ENCODE data around the gene NCK2. TPM values are rescaled to one million over a fixed set of nuclear protein-coding genes. Genes with fewer than 3 reads are reported as not detected.
A peak's percentile ranks its signal among the peaks of the same experiment; 100 is the strongest.

Gene NCK2
- total and polyA plus RNA-seq, 4 donors: 28.8 to 44.6 (median 40.9) TPM

GRCh38 chr2:105809097-105809473 lies 64.4 kb downstream of the NCK2 start:
- no peak for ATAC-seq (ENCODE audit: low FRiP score)
- intact Hi-C loops (cut with DNase I): no loop called here

GRCh38 chr2:105809723-105810122 lies 65.0 kb downstream of the NCK2 start:
- Histone ChIP-seq H3K4me3 (ENCODE audit: low read length in 2 of 2) (no peak overlapping the region), H3K4me1 (ENCODE audit: control insufficient read depth in 1 of 2, insufficient read depth in 2 of 2, low read length in 2 of 2) (peaks cover 3 to 5% of the 10 kb centered on the region in 2 donors), H3K9me3 (ENCODE audit: control insufficient read depth, low read length) (no peaks in the 10 kb centered on the region), H3K27me3 (ENCODE audit: control insufficient read depth in 1 of 2, insufficient read depth in 2 of 2, low read length in 1 of 2) (no peaks in the 10 kb centered on the region), H3K27ac (ENCODE audit: low read depth in 1 of 2, low read length in 2 of 2) (peak overlapping the region in 1 of 2 donors; percentile 6), H3K36me3 (ENCODE audit: control insufficient read depth in 1 of 2, insufficient read depth in 2 of 2, low read length in 1 of 2) (no peaks in the 10 kb centered on the region)
- 78 to 90% methylated on average over 3 of the region's 3 CpGs for WGBS, 2 donors
- DNase-seq (no peak), ATAC-seq (ENCODE audit: low FRiP score) (no peak)
- intact Hi-C loops (cut with DNase I): no loop called here

More at GRCh38 chr2:105809097-105809473, 64.4 kb downstream of the NCK2 start:
- Histone ChIP-seq H3K36me3 (ENCODE audit: control insufficient read depth in 1 of 2, insufficient read depth in 2 of 2, low read length in 1 of 2) (no peaks in the 10 kb centered on the region), H3K4me3 (ENCODE audit: low read length in 2 of 2) (no peak overlapping the region), H3K27me3 (ENCODE audit: control insufficient read depth in 1 of 2, insufficient read depth in 2 of 2, low read length in 1 of 2) (no peaks in the 10 kb centered on the region), H3K9me3 (ENCODE audit: control insufficient read depth, low read length) (no peaks in the 10 kb centered on the region), H3K27ac (ENCODE audit: low read depth in 1 of 2, low read length in 2 of 2) (no peak overlapping the region), H3K4me1 (ENCODE audit: control insufficient read depth in 1 of 2, insufficient read depth in 2 of 2, low read length in 2 of 2) (peaks cover 3 to 5% of the 10 kb centered on the region in 2 donors)
- no peak for DNase-seq
- WGBS, 2 donors: 96 to 99% methylated on average over 4 of the region's 4 CpGs

GRCh38 chr2:105812180-105813044 lies 67.7 kb downstream of the NCK2 start:
- Histone ChIP-seq H3K4me1 (ENCODE audit: control insufficient read depth in 1 of 2, insufficient read depth in 2 of 2, low read length in 2 of 2) (peaks cover 3 to 5% of the 10 kb centered on the region in 2 donors), H3K36me3 (ENCODE audit: control insufficient read depth in 1 of 2, insufficient read depth in 2 of 2, low read length in 1 of 2) (no peaks in the 10 kb centered on the region), H3K27me3 (ENCODE audit: control insufficient read depth in 1 of 2, insufficient read depth in 2 of 2, low read length in 1 of 2) (no peaks in the 10 kb centered on the region), H3K4me3 (ENCODE audit: low read length in 2 of 2) (no peak overlapping the region), H3K27ac (ENCODE audit: low read depth in 1 of 2, low read length in 2 of 2) (peak overlapping the region in 1 of 2 donors; percentile 28), H3K9me3 (ENCODE audit: control insufficient read depth, low read length) (no peaks in the 10 kb centered on the region)
- DNase-seq (peak; percentile 75 to 84), ATAC-seq (ENCODE audit: low FRiP score) (peak; percentile 71)
- intact Hi-C loops (cut with DNase I): no loop called here
- 26 to 29% methylated on average over 12 of the region's 12 CpGs for WGBS, 2 donors

- H3K9me3 ChIP-seq (ENCODE audit: control insufficient read depth, low read length): no peaks in the 10 kb centered on the region
- H3K27ac ChIP-seq (ENCODE audit: low read depth in 1 of 2, low read length in 2 of 2): no peak overlapping the region
- 82 to 86% methylated on average over 4 of the region's 4 CpGs for WGBS, 2 donors
- H3K4me3 ChIP-seq (ENCODE audit: low read length in 2 of 2): no peak overlapping the region
- peaks cover 3 to 5% of the 10 kb centered on the region in 2 donors for H3K4me1 ChIP-seq (ENCODE audit: control insufficient read depth in 1 of 2, insufficient read depth in 2 of 2, low read length in 2 of 2)
- ATAC-seq (ENCODE audit: low FRiP score) (no peak), DNase-seq (no peak)
- intact Hi-C loops (cut with DNase I): no loop called here
- no peaks in the 10 kb centered on the region for H3K36me3 ChIP-seq (ENCODE audit: control insufficient read depth in 1 of 2, insufficient read depth in 2 of 2, low read length in 1 of 2)
- no peaks in the 10 kb centered on the region for H3K27me3 ChIP-seq (ENCODE audit: control insufficient read depth in 1 of 2, insufficient read depth in 2 of 2, low read length in 1 of 2)
These were observed 68.3 kb downstream of the NCK2 start for GRCh38 chr2:105813045-105813315.

GRCh38 chr2:105813405-105813804 lies 68.7 kb downstream of the NCK2 start:
- H3K27me3 ChIP-seq (ENCODE audit: control insufficient read depth in 1 of 2, insufficient read depth in 2 of 2, low read length in 1 of 2): no peaks in the 10 kb centered on the region
- WGBS, 2 donors: 58 to 60% methylated on average over 5 of the region's 5 CpGs
- no peaks in the 10 kb centered on the region for H3K9me3 ChIP-seq (ENCODE audit: control insufficient read depth, low read length)
- intact Hi-C loops (cut with DNase I): no loop called here
- H3K4me3 ChIP-seq (ENCODE audit: low read length in 2 of 2): no peak overlapping the region
- no peak for ATAC-seq (ENCODE audit: low FRiP score)
- no peak for DNase-seq
- peaks cover 3 to 5% of the 10 kb centered on the region in 2 donors for H3K4me1 ChIP-seq (ENCODE audit: control insufficient read depth in 1 of 2, insufficient read depth in 2 of 2, low read length in 2 of 2)
- H3K27ac ChIP-seq (ENCODE audit: low read depth in 1 of 2, low read length in 2 of 2): no peak overlapping the region
- H3K36me3 ChIP-seq (ENCODE audit: control insufficient read depth in 1 of 2, insufficient read depth in 2 of 2, low read length in 1 of 2): no peaks in the 10 kb centered on the region

DNA sequence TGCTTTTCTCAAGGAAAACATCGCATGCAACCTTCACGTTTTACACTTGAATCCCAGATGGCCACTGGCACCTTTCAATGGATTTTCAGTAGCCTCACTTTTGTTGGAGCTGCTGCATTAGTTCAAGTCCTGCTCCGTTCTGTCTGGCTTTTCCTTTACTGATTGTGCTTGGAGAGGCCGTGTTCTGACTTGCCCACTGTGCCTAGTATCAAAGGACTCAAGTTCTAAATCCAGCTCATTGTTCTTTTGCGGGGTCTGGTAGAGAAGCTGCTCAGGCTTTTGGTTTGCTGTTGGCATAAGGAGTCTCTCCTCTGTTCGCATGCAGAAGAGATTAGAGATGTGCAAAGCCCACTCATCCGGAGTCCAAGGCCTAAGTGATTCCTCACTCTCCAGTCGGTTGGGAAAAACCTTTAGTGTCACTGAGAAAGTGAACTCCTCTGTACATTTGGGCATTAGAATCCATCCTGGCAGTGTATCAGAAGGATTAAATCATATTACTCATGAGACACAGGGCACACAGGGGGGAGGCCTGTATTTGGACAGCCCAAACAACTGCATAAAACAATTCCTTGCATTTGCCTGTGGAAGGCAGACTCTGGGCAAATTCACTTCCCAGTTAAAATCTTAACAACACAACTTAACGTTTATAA lies 69.7 kb downstream of the NCK2 start:
- peak overlapping the region in 1 of 2 donors; percentile 45 for H3K27ac ChIP-seq (ENCODE audit: low read depth in 1 of 2, low read length in 2 of 2)
- no peak overlapping the region for H3K4me3 ChIP-seq (ENCODE audit: low read length in 2 of 2)
- no peaks in the 10 kb centered on the region for H3K9me3 ChIP-seq (ENCODE audit: control insufficient read depth, low read length)
- DNase-seq (no peak), ATAC-seq (ENCODE audit: low FRiP score) (peak; percentile 36)
- H3K27me3 ChIP-seq (ENCODE audit: control insufficient read depth in 1 of 2, insufficient read depth in 2 of 2, low read length in 1 of 2): no peaks in the 10 kb centered on the region
- no peaks in the 10 kb centered on the region for H3K36me3 ChIP-seq (ENCODE audit: control insufficient read depth in 1 of 2, insufficient read depth in 2 of 2, low read length in 1 of 2)
- intact Hi-C loops (cut with DNase I): no loop called here
- 47 to 64% methylated on average over 9 of the region's 9 CpGs for WGBS, 2 donors
- peaks cover 3 to 5% of the 10 kb centered on the region in 2 donors for H3K4me1 ChIP-seq (ENCODE audit: control insufficient read depth in 1 of 2, insufficient read depth in 2 of 2, low read length in 2 of 2)

DNA sequence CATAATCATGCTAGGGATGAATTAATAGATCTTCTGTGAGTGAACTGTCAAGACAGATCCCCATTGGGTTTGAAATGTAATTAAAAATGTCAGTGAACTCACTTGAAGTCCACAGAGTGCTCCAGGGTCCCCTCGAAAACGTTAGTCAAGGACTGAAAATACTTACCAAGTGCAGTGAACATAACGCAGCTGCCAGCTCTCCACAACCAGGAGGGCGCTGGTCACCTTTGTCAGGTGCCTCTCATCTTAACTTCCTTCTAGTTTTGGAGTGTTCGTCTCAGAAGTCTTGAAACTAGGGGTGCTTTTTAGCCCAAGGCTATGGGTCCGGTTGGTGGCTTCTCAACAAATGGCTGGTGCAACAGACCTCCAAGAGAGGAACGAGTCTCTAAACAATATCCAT lies 70.7 kb downstream of the NCK2 start:
- Histone ChIP-seq H3K36me3 (ENCODE audit: control insufficient read depth in 1 of 2, insufficient read depth in 2 of 2, low read length in 1 of 2) (no peaks in the 10 kb centered on the region), H3K4me1 (ENCODE audit: control insufficient read depth in 1 of 2, insufficient read depth in 2 of 2, low read length in 2 of 2) (peaks cover 0 to 5% of the 10 kb centered on the region in 2 donors), H3K4me3 (ENCODE audit: low read length in 2 of 2) (no peak overlapping the region), H3K27me3 (ENCODE audit: control insufficient read depth in 1 of 2, insufficient read depth in 2 of 2, low read length in 1 of 2) (no peaks in the 10 kb centered on the region), H3K9me3 (ENCODE audit: control insufficient read depth, low read length) (no peaks in the 10 kb centered on the region), H3K27ac (ENCODE audit: low read depth in 1 of 2, low read length in 2 of 2) (no peak overlapping the region)
- no peak for DNase-seq
- ATAC-seq (ENCODE audit: low FRiP score): no peak
- intact Hi-C loops (cut with DNase I): no loop called here
- 89 to 90% methylated on average over 7 of the region's 7 CpGs for WGBS, 2 donors

- 80 to 91% methylated on average over 8 of the region's 8 CpGs for WGBS, 2 donors
These were observed 75.4 kb downstream of the NCK2 start for GRCh38 chr2:105820151-105820550.

GRCh38 chr2:105820691-105821090 lies 76.0 kb downstream of the NCK2 start:
- no peaks in the 10 kb centered on the region for H3K27me3 ChIP-seq (ENCODE audit: control insufficient read depth in 1 of 2, insufficient read depth in 2 of 2, low read length in 1 of 2)
- no peak overlapping the region for H3K4me3 ChIP-seq (ENCODE audit: low read length in 2 of 2)
- intact Hi-C loops (cut with DNase I): no loop called here
- no peaks in the 10 kb centered on the region for H3K9me3 ChIP-seq (ENCODE audit: control insufficient read depth, low read length)
- no peaks in the 10 kb centered on the region for H3K4me1 ChIP-seq (ENCODE audit: control insufficient read depth in 1 of 2, insufficient read depth in 2 of 2, low read length in 2 of 2)
- DNase-seq (no peak), ATAC-seq (ENCODE audit: low FRiP score) (no peak)
- no peaks in the 10 kb centered on the region for H3K36me3 ChIP-seq (ENCODE audit: control insufficient read depth in 1 of 2, insufficient read depth in 2 of 2, low read length in 1 of 2)
- no peak overlapping the region for H3K27ac ChIP-seq (ENCODE audit: low read depth in 1 of 2, low read length in 2 of 2)
- WGBS, 2 donors: 90 to 92% methylated on average over 6 of the region's 6 CpGs

More at GRCh38 chr2:105820151-105820550, 75.4 kb downstream of the NCK2 start:
- no peak overlapping the region for H3K27ac ChIP-seq (ENCODE audit: low read depth in 1 of 2, low read length in 2 of 2)
- intact Hi-C loops (cut with DNase I): no loop called here
- no peaks in the 10 kb centered on the region for H3K4me1 ChIP-seq (ENCODE audit: control insufficient read depth in 1 of 2, insufficient read depth in 2 of 2, low read length in 2 of 2)
- DNase-seq: no peak
- no peaks in the 10 kb centered on the region for H3K9me3 ChIP-seq (ENCODE audit: control insufficient read depth, low read length)
- no peaks in the 10 kb centered on the region for H3K36me3 ChIP-seq (ENCODE audit: control insufficient read depth in 1 of 2, insufficient read depth in 2 of 2, low read length in 1 of 2)
- ATAC-seq (ENCODE audit: low FRiP score): no peak
- H3K4me3 ChIP-seq (ENCODE audit: low read length in 2 of 2): no peak overlapping the region
- H3K27me3 ChIP-seq (ENCODE audit: control insufficient read depth in 1 of 2, insufficient read depth in 2 of 2, low read length in 1 of 2): no peaks in the 10 kb centered on the region
